ENCODE measurements around the gene FAM163B.

Gene FAM163B

GRCh38 chr9:133581011-133581410 lies 28.2 kb downstream of the FAM163B start:
- no peak for DNase-seq (ENCODE audit: low read depth)

GRCh38 chr9:133580419-133580738 lies 28.8 kb downstream of the FAM163B start:
- no peak for DNase-seq (ENCODE audit: low read depth)

- DNase-seq (ENCODE audit: low read depth), result no peak
Observed at GRCh38 chr9:133579601-133580418, 29.4 kb downstream of the FAM163B start.

GRCh38 chr9:133578524-133579441 lies 30.4 kb downstream of the FAM163B start:
- DNase-seq (ENCODE audit: low read depth), result no peak

- no peak for DNase-seq (ENCODE audit: low read depth)
Observed at GRCh38 chr9:133577737-133578112, 31.5 kb downstream of the FAM163B start.

GRCh38 chr9:133576875-133577736 lies 32.1 kb downstream of the FAM163B start:
- no peak for DNase-seq (ENCODE audit: low read depth)

GRCh38 chr9:133576031-133576874 lies 32.9 kb downstream of the FAM163B start:
- DNase-seq (ENCODE audit: low read depth), result no peak

GRCh38 chr9:133575186-133576030 lies 33.8 kb downstream of the FAM163B start:
- DNase-seq (ENCODE audit: low read depth), result no peak

- no peak for DNase-seq (ENCODE audit: low read depth)
Observed at GRCh38 chr9:133574771-133575170, 34.4 kb downstream of the FAM163B start.

GRCh38 chr9:133573791-133574515 lies 35.2 kb downstream of the FAM163B start:
- no peak for DNase-seq (ENCODE audit: low read depth)

GRCh38 chr9:133572821-133573361 lies 36.3 kb downstream of the FAM163B start:
- no peak for DNase-seq (ENCODE audit: low read depth)

GRCh38 chr9:133571896-133572595 lies 37.1 kb downstream of the FAM163B start:
- DNase-seq (ENCODE audit: low read depth), result no peak

GRCh38 chr9:133571391-133571890 lies 37.7 kb downstream of the FAM163B start:
- no peak for DNase-seq (ENCODE audit: low read depth)

GRCh38 chr9:133570691-133571080 lies 38.5 kb downstream of the FAM163B start:
- DNase-seq (ENCODE audit: low read depth), result no peak

GRCh38 chr9:133569891-133570690 lies 39.1 kb downstream of the FAM163B start:
- no peak for DNase-seq (ENCODE audit: low read depth)

- DNase-seq (ENCODE audit: low read depth), result no peak
Observed at GRCh38 chr9:133569121-133569785, 39.9 kb downstream of the FAM163B start.

GRCh38 chr9:133568186-133568585 lies 41.0 kb downstream of the FAM163B start:
- no peak for DNase-seq (ENCODE audit: low read depth)

Data from HS-27A (cell line).